ENCODE measurements around the gene SLC39A11. TPM values are rescaled to one million over a fixed set of nuclear protein-coding genes. Genes with fewer than 3 reads are reported as not detected.
"Not testable (repeated sequence)": the region's sequence is repeated elsewhere in the genome, so short reads cannot be mapped to it uniquely, and the experiment has no call there.

The SLC39A11 gene
- total RNA-seq, 1 experiment from 2014 or later: 20.9 TPM

DNA sequence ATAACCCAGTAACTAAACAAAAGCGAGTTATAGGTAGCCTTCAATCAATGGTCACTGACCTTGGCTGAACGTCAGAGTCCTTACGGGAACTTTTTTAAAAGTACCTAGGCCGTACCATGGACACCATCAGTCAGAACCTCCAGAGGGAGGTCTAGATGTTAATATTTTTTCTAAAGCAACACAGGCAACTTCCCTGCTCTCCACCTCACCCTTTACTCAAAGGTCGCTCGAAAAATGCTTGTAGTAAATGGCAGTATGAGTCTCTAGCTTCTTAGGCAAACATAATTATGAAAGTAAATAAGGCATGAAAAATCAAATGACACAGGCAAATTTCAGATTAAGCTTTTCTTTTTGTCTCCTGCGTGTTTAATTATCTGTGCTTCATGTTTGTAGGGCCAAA is 82.1 kb downstream of the SLC39A11 start:
- no peak for DNase-seq (ENCODE audit: low spot score)

DNA sequence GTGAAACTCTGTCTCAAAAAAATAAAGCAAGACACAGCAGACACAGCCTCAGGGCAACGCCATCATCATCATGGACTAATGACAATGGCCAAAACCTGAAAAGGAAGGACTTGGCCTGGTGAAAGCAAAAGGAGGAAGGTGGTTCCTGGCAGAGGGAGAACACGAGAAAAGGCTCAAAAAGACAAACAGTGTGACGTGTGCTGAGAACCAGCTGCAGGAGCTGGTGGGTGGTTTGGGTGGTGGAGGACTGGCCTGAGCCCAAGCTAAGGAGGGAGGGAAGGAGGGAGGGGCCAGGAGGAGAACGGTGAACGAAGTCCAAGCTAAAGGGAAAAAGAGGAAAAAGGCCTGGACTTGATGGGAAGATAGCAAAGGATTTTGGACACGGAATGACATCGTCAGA is 85.1 kb downstream of the SLC39A11 start:
- peak; percentile 20 for DNase-seq (ENCODE audit: low spot score)

DNA sequence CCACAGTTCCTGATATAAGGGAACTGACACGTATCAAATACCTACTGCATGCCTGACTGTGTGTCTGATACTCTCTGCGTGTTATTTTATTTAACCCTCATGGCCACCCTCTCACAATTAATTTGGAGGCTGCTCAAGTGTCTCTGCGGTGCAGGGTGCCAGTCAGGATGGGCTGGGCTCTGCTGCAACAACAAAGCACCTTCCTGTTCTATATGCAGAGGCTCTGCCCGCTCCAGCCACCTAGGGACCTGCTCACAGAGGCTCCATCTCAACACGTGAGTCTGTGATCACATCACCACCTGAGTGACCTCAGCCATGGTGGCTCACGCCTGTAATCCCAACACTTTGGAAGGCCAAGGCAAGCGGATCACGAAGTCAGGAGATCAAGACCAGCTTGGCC is 87.1 kb downstream of the SLC39A11 start:
- no peak for DNase-seq (ENCODE audit: low spot score)

DNA sequence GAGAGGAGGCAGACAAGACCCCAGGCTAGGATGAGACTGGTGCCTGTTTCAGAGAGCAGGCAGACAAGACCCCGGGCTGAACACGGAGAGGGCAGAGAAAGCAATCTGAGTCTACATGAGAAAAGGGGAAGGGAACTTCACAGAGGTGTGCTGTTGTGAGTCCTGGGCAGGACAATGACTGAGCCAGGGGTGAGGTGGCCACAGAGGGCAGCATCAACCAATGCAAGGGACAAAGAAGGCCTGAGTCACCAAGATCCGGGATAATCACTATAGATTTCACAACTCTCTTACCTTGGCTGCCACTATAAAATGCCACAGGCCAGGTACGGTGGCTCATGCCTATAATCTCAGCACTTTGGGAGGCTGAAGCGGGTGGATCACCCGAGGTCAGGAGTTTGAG is 89.0 kb downstream of the SLC39A11 start:
- DNase-seq (ENCODE audit: low spot score): no peak

DNA sequence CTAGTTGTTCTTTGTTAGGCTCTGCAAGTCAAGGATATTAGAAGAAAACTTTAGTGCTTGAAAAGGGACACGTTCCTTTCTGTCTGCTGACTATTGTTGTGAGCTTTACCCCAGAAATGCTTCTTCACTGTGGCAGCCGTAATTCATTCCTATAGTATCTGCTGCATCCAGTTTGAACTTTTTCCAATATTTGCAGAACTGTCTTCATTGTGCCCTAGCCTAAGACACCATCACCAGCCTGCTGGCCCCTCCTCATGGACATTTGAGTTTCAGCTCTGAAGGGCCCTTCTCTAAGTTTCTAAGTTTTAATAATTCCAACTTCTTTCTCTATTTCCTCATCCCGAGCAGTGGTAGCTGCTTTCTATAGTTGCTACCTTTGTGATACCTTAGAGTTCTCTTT is 91.7 kb downstream of the SLC39A11 start:
- DNase-seq (ENCODE audit: low spot score): no peak

DNA sequence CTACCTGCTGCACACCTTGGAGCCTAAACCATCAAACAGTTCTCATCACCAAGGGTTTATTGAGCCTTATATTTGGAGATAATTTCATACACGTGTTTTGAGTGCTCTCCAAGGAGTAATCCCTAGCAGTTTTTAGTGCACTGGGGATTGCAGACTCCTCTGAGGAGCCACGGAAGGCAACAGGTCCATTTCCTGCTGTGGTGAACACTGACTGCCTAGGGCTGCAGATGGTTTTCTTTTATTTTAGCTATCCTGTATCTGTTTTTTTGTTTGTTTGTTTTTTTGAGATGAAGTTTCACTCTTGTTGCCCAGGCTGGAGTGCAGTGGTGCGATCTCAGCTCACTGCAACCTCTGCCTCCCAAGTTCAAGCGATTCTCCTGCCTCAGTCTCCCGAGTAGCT is 93.0 kb downstream of the SLC39A11 start:
- DNase-seq (ENCODE audit: low spot score): not testable (repeated sequence)

DNA sequence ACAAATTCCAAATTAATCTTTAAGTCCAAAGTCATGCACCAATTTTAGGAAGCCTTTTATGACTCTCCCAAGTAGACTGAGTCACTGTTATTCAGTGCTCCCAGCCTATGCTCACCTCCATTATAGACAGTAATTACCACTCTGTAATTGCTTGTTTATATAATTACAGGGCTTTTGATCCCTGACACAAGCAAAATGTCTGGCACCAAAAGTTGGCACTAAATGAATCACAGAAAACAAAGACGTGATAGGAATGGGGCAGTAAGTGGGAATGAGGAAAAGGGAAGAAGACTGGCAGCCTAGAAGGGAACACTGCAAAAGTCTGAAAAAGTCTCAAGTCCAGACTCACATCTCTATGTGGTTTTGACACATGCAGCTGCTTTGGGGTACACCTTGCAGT is 94.1 kb downstream of the SLC39A11 start:
- DNase-seq (ENCODE audit: low spot score): no peak

DNA sequence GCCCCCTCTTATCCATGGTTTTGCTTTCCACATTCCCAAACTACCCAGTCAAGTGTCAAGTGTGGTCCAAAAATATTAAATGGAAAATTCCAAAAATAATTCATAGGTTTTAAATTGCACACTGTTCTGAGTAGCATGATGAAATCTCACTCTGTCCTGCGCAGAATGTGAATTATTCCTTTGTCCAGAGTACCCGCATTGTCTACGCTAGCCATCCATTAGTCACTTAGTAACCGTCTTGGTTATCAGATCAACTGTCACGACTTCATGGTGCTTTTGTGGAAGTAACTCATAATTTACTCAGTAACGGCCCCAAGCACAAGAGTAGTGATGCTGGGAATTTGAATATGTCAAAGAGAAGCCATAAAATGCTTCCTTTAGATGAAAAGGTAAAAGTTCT is 94.9 kb downstream of the SLC39A11 start:
- no peak for DNase-seq (ENCODE audit: low spot score)

DNA sequence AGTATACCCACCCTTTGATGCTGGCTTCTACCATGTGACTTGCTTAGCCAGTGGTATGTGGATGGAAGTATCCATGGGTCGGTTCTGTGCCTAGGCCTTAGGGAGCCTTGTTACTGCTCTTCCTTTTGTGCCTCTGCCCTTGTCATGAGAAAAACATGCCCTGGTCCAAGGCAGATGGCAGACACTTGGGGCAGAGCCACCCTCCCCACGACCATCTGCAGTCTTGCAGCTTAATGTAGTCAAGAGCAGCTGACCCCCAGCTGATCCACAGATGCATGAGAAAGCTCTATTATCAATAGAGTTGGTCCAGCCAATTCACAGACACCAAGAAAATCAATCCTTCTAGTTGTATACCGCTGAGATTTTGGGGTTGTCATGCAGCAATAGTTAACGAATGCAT is 95.7 kb downstream of the SLC39A11 start:
- DNase-seq (ENCODE audit: low spot score): no peak

DNA sequence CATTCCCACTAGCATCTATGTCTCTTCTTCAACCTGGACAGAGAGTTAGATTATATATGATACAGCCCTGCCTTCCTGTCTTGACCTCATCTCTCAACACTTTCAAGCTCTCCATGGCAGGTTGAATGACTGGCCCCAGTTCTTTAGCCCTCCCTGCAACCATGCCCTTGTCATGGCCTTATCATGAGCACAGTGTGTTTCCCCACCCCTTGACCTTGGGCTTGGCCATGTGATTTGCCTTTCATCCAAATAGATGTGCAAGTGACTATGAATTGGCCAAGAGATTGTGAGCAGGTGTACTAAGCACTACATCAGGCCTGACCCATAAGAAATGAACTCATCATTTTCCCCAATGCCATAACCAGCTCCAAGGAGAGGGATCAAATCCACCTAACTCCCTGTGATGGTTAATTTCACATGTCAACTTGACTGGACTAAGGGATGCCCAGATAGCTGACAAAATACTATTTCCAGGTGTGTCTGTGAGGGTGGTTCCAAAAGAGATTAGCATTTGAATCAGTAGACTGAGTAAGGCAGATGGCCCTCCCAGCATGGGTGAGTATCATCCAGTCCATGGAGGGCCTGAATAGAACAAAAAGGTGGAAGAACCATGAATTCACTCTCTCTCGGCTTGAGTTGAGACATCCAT is 97.4 kb downstream of the SLC39A11 start:
- no peak for DNase-seq (ENCODE audit: low spot score)

DNA sequence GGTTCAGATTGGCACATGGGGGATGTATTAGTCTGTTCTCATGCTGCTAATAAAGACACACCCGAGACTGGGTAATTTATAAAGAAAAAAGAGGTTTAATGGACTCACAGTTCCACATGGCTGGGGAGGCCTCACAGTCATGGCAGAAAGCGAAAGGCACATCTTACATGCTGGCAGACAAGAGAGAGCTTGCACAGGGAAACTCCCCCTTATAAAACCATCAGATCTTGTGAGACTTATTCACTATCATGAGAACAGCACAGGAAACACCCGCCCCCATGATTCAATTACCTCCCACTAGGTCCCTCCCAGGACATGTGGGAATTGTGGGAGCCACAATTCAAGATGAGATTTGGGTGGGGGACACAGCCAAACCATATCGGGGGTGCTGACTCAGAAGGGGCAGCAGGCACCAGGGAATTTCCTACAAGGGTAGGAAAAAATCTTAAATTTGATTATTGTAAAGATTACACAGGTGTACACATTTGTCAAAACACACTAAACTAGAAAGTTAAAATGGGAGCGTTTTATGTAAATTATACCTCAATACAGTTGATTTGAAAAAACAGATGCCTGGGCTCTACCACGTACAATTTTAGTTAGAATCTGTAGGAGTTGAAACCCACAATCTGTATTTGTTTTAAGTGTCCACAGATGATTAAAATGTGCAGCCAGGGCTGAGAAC is 99.6 kb downstream of the SLC39A11 start:
- DNase-seq (ENCODE audit: low spot score): not testable (repeated sequence)

DNA sequence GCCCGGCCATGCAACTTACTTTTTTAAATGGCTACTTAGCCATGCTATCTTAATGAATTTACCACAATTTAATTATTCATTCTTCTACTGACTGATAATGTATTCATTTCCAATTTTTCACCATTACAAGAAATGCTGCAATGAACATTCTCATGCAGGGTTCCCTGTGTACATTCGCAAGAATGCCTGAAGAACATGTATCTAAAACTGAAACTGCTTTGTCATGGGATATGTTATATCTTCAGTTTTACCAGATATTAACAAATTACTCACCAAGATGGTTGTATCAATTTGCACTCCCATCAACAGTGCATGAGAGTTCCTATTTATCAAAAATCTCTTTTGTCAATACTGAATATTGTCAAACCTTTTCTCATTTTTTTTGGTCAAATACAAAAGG is 100.8 kb downstream of the SLC39A11 start:
- no peak for DNase-seq (ENCODE audit: low spot score)

DNA sequence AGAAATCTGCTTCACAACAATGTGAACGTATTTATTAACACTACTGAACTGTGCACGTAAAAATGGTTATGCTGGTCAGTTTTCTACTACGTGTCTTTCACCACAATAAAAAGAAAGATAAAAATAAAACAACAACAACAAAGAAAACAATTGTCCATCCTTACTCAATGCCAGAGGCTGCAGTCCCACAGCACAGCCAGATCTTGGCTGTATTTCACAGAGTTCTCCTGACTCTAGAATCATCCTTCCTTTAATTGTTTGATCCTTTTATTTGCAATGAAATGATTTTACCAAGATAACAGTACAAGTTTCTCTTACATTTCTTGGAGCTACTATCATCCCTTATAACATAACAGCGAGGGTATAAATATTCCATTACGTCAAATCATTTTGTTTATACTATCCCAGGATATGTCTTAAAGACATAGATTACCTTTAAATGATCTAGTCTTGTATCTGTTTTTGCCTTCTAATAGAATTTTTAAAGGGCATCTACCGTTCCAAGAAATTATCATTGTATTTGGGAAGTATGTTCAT is 103.3 kb downstream of the SLC39A11 start:
- no peak for DNase-seq (ENCODE audit: low spot score)

DNA sequence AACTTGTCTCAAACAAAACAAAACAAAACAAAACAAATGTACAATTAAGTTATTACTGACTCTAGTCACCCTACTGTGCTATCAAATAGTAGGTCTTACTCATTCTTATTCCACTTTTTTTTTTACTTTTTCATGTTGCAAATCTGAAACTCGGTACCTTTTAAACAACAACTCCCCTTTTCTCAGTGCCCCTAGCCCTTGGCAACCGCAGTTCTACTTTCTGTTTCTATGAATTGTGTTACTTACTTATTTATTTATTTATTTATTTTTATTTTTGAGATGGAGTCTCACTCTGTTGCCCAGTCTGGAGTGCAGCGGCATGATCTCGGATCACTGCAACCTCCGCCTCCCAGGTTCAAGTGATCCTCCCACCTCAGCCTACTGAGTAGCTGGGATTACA is 104.0 kb downstream of the SLC39A11 start:
- no peak for DNase-seq (ENCODE audit: low spot score)

DNA sequence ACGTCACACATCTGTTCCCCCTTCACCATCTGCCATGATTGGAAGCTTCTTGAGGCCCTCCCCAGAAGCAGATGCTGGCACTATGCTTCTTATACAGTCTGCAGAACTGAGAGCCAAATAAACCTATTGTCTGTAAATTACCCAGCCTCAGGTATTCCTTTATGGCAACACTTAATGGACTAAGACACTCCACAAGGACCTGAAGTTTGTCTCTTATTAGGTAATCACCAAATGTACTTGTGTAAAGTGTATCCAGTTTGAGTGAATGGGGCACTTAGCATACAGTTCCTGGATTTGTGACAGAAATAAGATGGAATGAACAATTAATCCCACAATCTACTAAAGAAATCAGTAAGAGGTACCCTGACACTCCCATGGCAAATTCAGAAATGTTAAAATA is 105.3 kb downstream of the SLC39A11 start:
- DNase-seq (ENCODE audit: low spot score): no peak

DNA sequence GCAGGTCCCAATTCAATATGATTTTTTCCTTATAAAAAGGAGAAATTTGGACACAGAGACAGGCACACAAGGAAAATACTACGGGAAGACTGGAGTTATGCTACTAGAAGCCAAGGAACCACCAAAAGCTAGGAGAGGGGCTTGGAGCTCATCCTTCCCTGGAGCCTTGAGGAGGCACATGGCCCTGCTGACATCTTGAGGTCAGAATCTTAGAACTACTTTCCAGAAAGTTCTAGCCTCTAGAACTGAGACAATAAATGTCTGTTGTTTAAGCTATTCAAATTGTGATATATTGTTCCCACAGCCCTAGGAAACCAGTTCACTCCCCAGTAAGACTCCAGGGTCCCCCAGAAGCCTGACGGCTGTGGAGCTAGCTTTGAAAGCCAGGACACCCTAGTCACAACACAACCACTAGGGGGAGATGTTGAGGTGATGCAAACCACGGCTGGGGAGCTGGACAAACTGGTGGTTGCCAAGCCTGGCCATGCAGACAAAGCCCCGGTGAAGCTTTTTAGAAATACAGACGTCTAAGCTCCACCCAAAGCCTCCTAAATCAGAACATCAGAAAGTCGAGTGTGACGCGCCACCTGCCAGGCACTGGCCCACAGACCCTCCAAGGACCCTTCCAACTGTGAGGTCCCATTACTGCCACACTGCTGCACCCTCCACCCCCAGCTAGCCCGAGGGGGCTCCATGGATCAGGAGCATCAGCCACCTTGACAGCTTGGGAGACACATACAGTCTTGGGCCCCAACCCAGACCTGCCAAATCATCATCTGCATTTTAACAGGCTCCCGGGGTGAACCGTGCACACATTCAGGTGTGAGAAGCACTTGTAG is 106.4 kb downstream of the SLC39A11 start:
- peak; percentile 72 for DNase-seq (ENCODE audit: low spot score)

DNA sequence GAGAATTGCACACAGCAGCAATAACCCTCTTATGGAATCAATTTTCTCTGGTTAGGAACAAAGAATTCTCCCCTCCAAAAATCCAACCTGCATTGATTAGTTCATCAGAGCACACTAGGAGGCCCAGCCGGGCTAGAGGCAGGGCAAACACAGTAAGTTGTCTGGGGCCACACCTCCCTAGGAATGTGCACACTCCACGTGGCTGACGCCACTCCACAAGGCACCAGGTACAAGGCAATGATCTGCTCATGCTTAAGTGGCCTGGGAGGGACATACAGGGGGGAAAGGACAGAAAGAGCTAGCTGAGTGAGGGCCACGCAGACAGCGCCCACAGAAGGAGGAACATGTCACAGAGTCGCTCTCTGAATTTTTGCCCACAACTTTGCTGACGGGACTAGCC is 107.6 kb downstream of the SLC39A11 start:
- peak; percentile 32 for DNase-seq (ENCODE audit: low spot score)

DNA sequence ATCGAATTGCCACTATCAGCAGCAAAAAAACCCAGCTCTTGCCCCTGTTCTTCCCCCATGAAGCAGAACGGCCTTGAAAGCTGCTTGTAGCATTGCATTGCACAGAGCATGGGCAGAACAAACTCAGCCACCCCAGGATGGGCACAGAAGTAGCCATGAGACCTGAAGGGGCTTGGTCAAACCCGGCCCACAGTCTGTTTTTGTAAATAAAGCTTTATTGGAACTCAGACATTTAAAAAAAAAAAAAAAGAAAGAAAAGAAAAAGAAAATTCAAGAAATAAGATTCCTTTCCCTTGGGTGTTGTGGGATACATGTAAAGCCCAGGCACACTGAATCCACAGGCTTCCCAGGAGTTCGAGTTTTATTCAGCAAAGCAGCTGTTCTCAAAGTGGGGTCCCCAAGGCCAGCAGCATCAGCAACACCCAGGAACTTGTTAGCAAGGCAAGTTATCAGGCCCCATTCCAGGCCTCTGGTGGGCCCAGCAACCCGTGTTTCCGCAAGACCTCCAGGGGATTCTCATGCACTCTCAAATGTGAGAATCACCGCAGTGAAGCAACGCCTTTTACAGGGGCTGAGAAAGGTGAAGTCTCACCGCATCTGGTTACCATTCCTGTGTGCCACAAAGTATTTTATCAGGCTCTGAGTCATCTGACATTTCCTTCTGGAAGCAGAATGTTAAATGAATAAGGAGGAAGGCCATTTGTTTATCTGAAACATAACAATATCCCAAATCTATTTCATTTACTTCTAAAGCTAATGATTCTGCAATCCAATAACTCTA is 108.2 kb downstream of the SLC39A11 start:
- peak; percentile 81 for DNase-seq (ENCODE audit: low spot score)

DNA sequence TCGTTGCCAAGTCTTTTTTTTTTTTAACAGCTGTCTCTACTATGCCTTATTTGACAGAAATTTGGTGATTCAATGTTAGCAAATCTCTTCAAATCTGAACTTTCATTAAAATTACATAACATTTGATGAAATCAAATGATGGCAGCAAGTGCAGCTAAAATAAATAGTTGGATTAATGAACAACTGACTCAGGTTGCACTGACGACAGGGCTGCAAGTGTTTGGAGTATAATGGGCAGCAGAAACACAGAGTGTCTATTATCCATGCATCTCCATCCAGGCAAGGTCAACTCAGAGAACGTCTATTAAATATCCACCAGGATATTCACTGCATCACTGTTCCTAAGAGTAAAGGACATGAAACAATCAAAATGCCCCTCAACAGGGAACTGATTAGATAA is 109.8 kb downstream of the SLC39A11 start:
- no peak for DNase-seq (ENCODE audit: low spot score)

DNA sequence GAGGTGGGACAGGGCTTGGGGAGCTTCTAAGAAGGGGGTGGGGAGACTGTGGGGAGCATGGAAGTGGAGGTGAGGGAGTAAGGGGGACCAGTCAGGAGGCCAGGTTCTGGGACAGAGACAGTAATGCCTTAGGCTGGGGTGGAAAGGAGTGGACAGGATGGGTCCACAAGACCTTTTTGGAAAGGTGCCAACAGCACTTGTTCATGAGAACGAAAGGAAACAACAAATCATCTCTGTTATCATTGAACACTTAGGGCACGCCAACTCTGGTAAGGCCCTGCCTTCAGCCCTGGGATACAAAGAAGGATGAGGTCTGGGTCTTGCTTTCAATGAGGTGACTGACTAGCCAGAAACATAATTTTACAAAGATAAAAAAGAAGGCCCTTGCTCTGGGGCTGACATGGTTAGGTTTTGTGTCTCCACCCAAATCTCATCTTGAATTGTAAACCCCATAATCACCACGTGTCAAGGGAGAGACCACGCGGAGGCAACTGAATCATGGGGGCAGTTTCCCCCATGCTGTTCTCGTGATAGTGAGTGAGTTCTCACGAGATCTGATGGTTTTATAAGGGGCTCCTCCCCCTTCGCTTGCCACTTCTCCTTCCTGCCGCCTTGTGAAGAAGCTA is 113.8 kb downstream of the SLC39A11 start:
- DNase-seq (ENCODE audit: low spot score): no peak

DNA sequence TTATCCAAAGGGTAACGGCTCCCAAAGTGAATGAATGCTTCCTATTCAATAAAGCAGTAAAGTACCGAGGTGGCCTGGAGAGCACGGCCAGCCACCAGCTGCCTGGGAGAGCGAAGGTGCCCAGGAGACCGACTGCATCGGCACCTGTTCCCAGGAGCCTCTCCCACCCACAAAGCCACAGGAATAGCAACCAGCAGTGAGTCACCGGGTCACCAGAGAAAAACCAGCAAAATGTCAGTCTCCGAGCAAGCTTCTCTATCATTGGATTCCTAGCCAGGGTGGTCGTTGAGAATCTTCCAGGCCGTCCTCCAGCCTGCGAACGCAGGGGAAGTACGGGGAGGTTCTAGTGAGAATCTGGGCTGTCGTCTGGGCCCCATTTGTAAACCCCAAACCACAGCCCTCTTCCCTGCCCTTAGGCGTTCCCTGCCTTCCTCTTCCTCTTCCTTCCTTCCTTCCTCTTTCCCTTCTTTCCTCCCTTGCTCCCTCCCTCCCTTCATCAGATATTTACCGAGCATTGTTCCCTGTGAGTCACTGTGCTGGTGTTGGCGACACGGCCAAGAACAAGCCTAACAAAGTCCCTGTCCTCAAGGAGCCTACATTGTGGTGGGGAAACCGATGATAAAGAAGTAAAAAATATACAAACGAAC is 114.6 kb downstream of the SLC39A11 start:
- DNase-seq (ENCODE audit: low spot score): peak; percentile 63
